CD14-positive monocyte (primary cell): ENCODE measurements around the gene CAPN11. TPM values are rescaled to one million over a fixed set of nuclear protein-coding genes. Genes with fewer than 3 reads are reported as not detected.

Experiments
- DNase-seq, 3 donors: peaks; one replicate each; pipeline ENCODE4 v3.0.0-alpha.2; 2011 to 2022
- H2AFZ ChIP-seq: 2 replicates; pipeline ENCODE4 v1.6.0; 2012; ENCODE audit warnings: mild to moderate bottlenecking, low read depth, low read length, inconsistent platforms; ENCODE audit not compliant: insufficient read depth, poor library complexity, severe bottlenecking
- H3K27ac ChIP-seq, 2 donors: 1 replicate in 1 of 2; 2 replicates in 1 of 2; pipeline ENCODE4 v1.5.1; 2012 to 2013; ENCODE audit warnings: low read length in 2 of 2, control low read depth in 1 of 2, inconsistent platforms in 1 of 2, low read depth in 1 of 2, mild to moderate bottlenecking in 1 of 2
- H3K27me3 ChIP-seq, 2 donors: one replicate each; pipeline versions ENCODE4 v1.6.0 to v1.6.1; 2011 to 2013; ENCODE audit warnings: low read length in 2 of 2; ENCODE audit not compliant: control insufficient read depth in 2 of 2, insufficient read depth in 2 of 2
- H3K36me3 ChIP-seq, 2 donors: replicated peaks in 1 of 2; 1 replicate in 1 of 2; 2 replicates in 1 of 2; pipeline versions ENCODE4 v1.5.1 to v1.6.1; 2012 to 2013; ENCODE audit warnings: low read length in 2 of 2, control low read depth in 1 of 2, inconsistent platforms in 1 of 2, mild to moderate bottlenecking in 1 of 2; ENCODE audit not compliant: insufficient read depth in 2 of 2, control insufficient read depth in 1 of 2
- H3K4me1 ChIP-seq, 2 donors: 1 replicate in 1 of 2; 2 replicates in 1 of 2; pipeline versions ENCODE4 v1.5.1 to v1.6.1; 2012 to 2013; ENCODE audit warnings: low read length in 2 of 2, control low read depth in 1 of 2, inconsistent platforms in 1 of 2, mild to moderate bottlenecking in 1 of 2, moderate library complexity in 1 of 2; ENCODE audit not compliant: insufficient read depth in 2 of 2, control insufficient read depth in 1 of 2
- H3K4me2 ChIP-seq: replicated peaks from 2 replicates; pipeline ENCODE3; 2012; ENCODE audit warnings: low read length, moderate library complexity, mild to moderate bottlenecking; ENCODE audit not compliant: poor library complexity, severe bottlenecking; ENCODE audit errors: extremely low read depth
- H3K4me3 ChIP-seq, 3 experiments: fragments of 200-600 bp in 1 of 3; sonication (generic) in 1 of 3; replicated peaks in 1 of 3; 1 replicate in 2 of 3; 2 replicates in 1 of 3; pipeline ENCODE4 v1.5.1; 2011 to 2013; ENCODE audit warnings: low read length in 3 of 3, mild to moderate bottlenecking in 3 of 3, control low read depth in 2 of 3, low read depth in 2 of 3, inconsistent platforms in 1 of 3, moderate library complexity in 1 of 3
- H3K79me2 ChIP-seq: 2 replicates; pipeline ENCODE4 v1.6.0; 2012; ENCODE audit warnings: mild to moderate bottlenecking, control low read depth, inconsistent platforms, low read length, moderate library complexity; ENCODE audit not compliant: insufficient read depth
- H3K9ac ChIP-seq: 2 replicates; pipeline ENCODE4 v1.6.0; 2017; ENCODE audit warnings: low read length, mild to moderate bottlenecking; ENCODE audit not compliant: insufficient read depth, poor library complexity, severe bottlenecking
- H3K9me3 ChIP-seq, 2 donors: replicated peaks in 1 of 2; 1 replicate in 1 of 2; 2 replicates in 1 of 2; pipeline versions ENCODE4 v1.5.1 to v1.6.1; 2012 to 2013; ENCODE audit warnings: low read length in 2 of 2, control low read depth in 1 of 2; ENCODE audit not compliant: control insufficient read depth in 1 of 2, insufficient read depth in 1 of 2
- H4K20me1 ChIP-seq: 2 replicates; pipeline ENCODE4 v1.6.0; 2012; ENCODE audit warnings: mild to moderate bottlenecking, low read length, control low read depth, moderate library complexity; ENCODE audit not compliant: insufficient read depth
- H3K27ac Mint-ChIP-seq, 7 donors: one replicate each; pipeline ENCODE4 v1.8.0; 2020; ENCODE audit warnings: mild to moderate bottlenecking in 7 of 7, mixed read lengths in 7 of 7, moderate library complexity in 6 of 7, inconsistent platforms in 2 of 7
- H3K27me3 Mint-ChIP-seq, 3 donors: one replicate each; pipeline ENCODE4 v1.8.0; 2021 to 2022; ENCODE audit warnings: low read depth in 3 of 3, mild to moderate bottlenecking in 3 of 3, mixed read lengths in 3 of 3, moderate library complexity in 3 of 3, inconsistent platforms in 1 of 3
- H3K36me3 Mint-ChIP-seq, 2 donors: one replicate each; pipeline ENCODE4 v1.8.0; 2020; ENCODE audit warnings: mixed read lengths in 2 of 2, inconsistent platforms in 1 of 2, mild to moderate bottlenecking in 1 of 2
- H3K4me1 Mint-ChIP-seq: one replicate; pipeline ENCODE4 v1.8.0; 2020; ENCODE audit warnings: mild to moderate bottlenecking, mixed read lengths
- H3K4me3 Mint-ChIP-seq, 2 donors: one replicate each; pipeline ENCODE4 v1.8.0; 2020; ENCODE audit warnings: mild to moderate bottlenecking in 2 of 2, mixed read lengths in 2 of 2, moderate library complexity in 1 of 2
- H3K9me3 Mint-ChIP-seq, 7 donors: one replicate each; pipeline ENCODE4 v1.8.0; 2020 to 2022; ENCODE audit warnings: mixed read lengths in 7 of 7, mild to moderate bottlenecking in 6 of 7, moderate library complexity in 6 of 7, inconsistent platforms in 2 of 7
- WGBS: methylation state at CpG from one replicate; pipeline ENCODE4 v1.1.5; 2013; ENCODE audit warnings: missing lambda C conversion rate; ENCODE audit not compliant: insufficient coverage; 5-methylcytosine and 5-hydroxymethylcytosine counted together
- intact Hi-C, 2 donors: fragments of 100-400 bp; cut with micrococcal nuclease; formaldehyde crosslinking; loops; one replicate each; pipeline versions ENCODE4 v1.15.0 to v1.15.1; 2023
- polyA plus RNA-seq, 3 donors: library from polyadenylated mRNA; depleted of rRNA in 1 of 3; unstranded in 2 of 3; stranded (reverse) in 1 of 3; fragments of 300-500 nt in 2 of 3; fragments of >200 nt in 1 of 3; fragmentation: Illumina TruSeq in 2 of 3; gene quantifications; 1 replicate in 2 of 3; 2 replicates in 1 of 3; pipeline ENCODE4 v1.2.3, GENCODE V29; 2012 to 2021
- TF ChIP-seq, protein P1 (sequence below): fragments of 200-600 bp; IDR thresholded peaks from one replicate; pipeline ENCODE4 v1.8.0; 2022; ENCODE audit warnings: antibody characterized with exemption, mild to moderate bottlenecking

CAPN11 gene
- polyA plus RNA-seq, 3 donors, result 0.11 TPM; not detected in 2

DNA sequence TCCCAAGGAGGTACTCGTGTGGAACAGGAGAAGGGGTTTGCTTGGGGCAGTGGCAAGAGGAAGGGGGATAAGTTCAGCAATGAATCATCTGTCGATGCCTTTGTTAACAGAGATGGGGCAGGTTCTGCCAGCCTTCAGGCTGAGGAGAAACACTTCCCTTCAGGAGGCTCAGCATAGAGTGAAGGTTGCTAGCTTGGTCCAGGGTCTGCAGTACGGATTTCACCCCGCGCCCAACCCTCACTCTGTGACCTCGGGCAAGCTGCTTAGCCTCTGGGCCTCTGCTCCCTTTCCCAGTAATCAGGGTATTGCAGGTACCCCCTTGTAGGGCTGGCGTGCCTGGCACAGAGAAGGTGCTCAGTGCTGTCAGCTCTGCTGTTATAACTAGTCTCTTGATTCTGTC lies 7.5 kb downstream of the CAPN11 start:
- H3K4me3 Mint-ChIP-seq, result no peak overlapping the region
- H3K9me3 Mint-ChIP-seq, result no peaks in the 10 kb centered on the region
- intact Hi-C loops, result no loop called here
- H3K36me3 ChIP-seq, result no peaks in the 10 kb centered on the region
- DNase-seq, result no peak
- no peaks in the 10 kb centered on the region for H4K20me1 ChIP-seq
- H3K27me3 ChIP-seq, result no peaks in the 10 kb centered on the region
- H3K9ac ChIP-seq, result no peak overlapping the region
- no peak overlapping the region for H3K4me2 ChIP-seq
- peaks cover 8% of the 10 kb centered on the region for H3K4me1 Mint-ChIP-seq
- H3K36me3 Mint-ChIP-seq, result no peaks in the 10 kb centered on the region
- TF ChIP-seq, protein P1, sequence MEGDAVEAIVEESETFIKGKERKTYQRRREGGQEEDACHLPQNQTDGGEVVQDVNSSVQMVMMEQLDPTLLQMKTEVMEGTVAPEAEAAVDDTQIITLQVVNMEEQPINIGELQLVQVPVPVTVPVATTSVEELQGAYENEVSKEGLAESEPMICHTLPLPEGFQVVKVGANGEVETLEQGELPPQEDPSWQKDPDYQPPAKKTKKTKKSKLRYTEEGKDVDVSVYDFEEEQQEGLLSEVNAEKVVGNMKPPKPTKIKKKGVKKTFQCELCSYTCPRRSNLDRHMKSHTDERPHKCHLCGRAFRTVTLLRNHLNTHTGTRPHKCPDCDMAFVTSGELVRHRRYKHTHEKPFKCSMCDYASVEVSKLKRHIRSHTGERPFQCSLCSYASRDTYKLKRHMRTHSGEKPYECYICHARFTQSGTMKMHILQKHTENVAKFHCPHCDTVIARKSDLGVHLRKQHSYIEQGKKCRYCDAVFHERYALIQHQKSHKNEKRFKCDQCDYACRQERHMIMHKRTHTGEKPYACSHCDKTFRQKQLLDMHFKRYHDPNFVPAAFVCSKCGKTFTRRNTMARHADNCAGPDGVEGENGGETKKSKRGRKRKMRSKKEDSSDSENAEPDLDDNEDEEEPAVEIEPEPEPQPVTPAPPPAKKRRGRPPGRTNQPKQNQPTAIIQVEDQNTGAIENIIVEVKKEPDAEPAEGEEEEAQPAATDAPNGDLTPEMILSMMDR, result no peak
- no peaks in the 10 kb centered on the region for H3K79me2 ChIP-seq
- H3K9me3 ChIP-seq, result no peaks in the 10 kb centered on the region
- H3K27ac ChIP-seq, result no peak overlapping the region
- no peak overlapping the region for H3K27ac Mint-ChIP-seq
- 73% methylated on average over 7 of the region's 7 CpGs for WGBS
- H3K4me1 ChIP-seq, result peaks cover 0 to 6% of the 10 kb centered on the region in 2 donors
- peak overlapping the region; percentile 59 for H2AFZ ChIP-seq
- no peak overlapping the region for H3K4me3 ChIP-seq
- H3K27me3 Mint-ChIP-seq, result peaks cover 6 to 17% (median 7%) of the 10 kb centered on the region in 3 donors

DNA sequence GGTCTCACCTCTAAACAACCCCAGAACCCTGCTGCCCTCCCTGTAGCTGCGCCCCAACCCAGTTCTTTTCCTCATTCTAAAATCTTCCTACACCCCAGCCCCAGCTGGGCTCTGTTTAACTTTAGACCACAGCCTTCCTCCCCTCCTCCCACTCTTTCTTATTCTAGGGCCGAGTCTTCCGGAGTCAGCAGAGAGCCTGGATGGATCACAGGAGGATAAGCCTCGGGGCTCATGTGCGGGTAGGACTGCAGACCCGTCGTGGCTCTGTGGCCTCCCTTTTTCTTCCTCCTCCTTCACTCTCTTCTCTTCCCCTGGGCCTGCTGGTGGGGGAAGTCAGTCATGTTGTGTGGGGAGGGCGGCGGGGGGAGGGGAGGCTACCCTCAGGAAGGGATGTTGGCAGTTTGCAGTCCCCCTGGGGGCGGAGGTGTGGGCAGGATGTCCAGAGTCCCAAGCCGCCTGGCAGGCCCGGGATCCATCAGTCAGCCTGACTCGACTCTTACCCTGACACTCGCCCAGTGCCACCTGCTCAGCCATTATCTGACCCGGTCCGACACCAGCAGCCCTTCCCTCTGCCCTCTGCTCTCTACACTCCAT lies 8.1 kb downstream of the CAPN11 start:
- no peak overlapping the region for H3K9ac ChIP-seq
- Mint-ChIP-seq H3K4me3 (no peak overlapping the region), H3K27me3 (peaks cover 4 to 19% (median 6%) of the 10 kb centered on the region in 3 donors), H3K9me3 (no peaks in the 10 kb centered on the region), H3K4me1 (peaks cover 8% of the 10 kb centered on the region), H3K36me3 (no peaks in the 10 kb centered on the region), H3K27ac (no peak overlapping the region)
- H3K27me3 ChIP-seq, result no peaks in the 10 kb centered on the region
- H3K36me3 ChIP-seq, result no peaks in the 10 kb centered on the region
- H3K4me3 ChIP-seq, result no peak overlapping the region
- peak overlapping the region; percentile 59 for H2AFZ ChIP-seq
- H4K20me1 ChIP-seq, result no peaks in the 10 kb centered on the region
- H3K27ac ChIP-seq, result no peak overlapping the region
- no peaks in the 10 kb centered on the region for H3K9me3 ChIP-seq
- WGBS, result 16% methylated on average over 8 of the region's 16 CpGs
- DNase-seq, result no peak
- TF ChIP-seq, protein P1, result no peak
- no peaks in the 10 kb centered on the region for H3K79me2 ChIP-seq
- peaks cover 0 to 6% of the 10 kb centered on the region in 2 donors for H3K4me1 ChIP-seq
- no peak overlapping the region for H3K4me2 ChIP-seq
- intact Hi-C loops, result no loop called here
